ENCODE data around the gene GRIN1.

GRIN1 gene

DNA sequence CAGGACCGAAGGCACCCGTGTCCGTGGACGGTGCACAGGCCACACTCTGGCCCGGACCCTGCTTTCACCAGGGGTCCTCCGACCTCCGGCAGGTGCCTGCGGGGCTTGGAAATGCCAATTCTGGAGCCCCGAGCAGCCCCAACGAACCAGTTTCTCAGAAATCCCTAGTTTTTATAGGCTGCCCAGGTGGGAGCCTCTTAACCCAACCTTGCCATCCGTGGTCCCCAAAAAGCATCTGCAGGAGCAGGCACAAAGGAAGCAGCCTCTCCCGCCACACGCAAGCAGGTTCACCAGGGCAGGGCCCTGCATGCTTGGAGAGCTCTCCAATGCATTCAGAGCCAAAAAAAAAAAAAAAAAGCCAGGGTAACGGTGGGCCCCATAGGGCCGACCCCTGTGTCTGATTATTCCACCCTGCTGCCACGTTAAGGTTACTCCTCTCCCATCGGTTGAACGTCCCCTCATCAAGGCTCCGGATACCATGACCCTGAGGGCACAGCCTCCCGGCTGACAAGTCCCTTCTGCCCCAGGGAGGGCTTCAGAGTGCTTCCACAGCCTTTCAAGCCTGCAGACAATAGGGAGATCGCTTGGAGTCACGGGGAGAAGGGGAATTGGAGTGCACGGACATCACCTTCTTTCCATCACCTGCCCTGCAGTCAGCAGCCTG is 62.4 kb downstream of the GRIN1 start:
- in situ Hi-C loops (cut with HindIII; ENCODE audit: low sequenced_read_pairs): no loop called here
- H3K4me3 ChIP-seq (ENCODE audit: low read depth, low read length): peak overlapping the region; percentile 62
- DNase-seq (ENCODE audit: low read depth): no peak
- TF ChIP-seq, protein P1, sequence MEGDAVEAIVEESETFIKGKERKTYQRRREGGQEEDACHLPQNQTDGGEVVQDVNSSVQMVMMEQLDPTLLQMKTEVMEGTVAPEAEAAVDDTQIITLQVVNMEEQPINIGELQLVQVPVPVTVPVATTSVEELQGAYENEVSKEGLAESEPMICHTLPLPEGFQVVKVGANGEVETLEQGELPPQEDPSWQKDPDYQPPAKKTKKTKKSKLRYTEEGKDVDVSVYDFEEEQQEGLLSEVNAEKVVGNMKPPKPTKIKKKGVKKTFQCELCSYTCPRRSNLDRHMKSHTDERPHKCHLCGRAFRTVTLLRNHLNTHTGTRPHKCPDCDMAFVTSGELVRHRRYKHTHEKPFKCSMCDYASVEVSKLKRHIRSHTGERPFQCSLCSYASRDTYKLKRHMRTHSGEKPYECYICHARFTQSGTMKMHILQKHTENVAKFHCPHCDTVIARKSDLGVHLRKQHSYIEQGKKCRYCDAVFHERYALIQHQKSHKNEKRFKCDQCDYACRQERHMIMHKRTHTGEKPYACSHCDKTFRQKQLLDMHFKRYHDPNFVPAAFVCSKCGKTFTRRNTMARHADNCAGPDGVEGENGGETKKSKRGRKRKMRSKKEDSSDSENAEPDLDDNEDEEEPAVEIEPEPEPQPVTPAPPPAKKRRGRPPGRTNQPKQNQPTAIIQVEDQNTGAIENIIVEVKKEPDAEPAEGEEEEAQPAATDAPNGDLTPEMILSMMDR (IDR thresholded peaks at IDR 0.05; ENCODE audit: low read depth, low read length, missing control alignments): no peak

- TF ChIP-seq, protein P1 (IDR thresholded peaks at IDR 0.05; ENCODE audit: low read depth, low read length, missing control alignments): no peak
- no peak overlapping the region for H3K4me3 ChIP-seq (ENCODE audit: low read depth, low read length)
- no peak for DNase-seq (ENCODE audit: low read depth)
- in situ Hi-C loops (cut with HindIII; ENCODE audit: low sequenced_read_pairs): no loop called here
Observed at GRCh38 chr9:137202966-137203365, 64.0 kb downstream of the GRIN1 start.

GRCh38 chr9:137204731-137205125 is 65.8 kb downstream of the GRIN1 start:
- TF ChIP-seq, protein P1 (IDR thresholded peaks at IDR 0.05; ENCODE audit: low read depth, low read length, missing control alignments): no peak
- in situ Hi-C loops (cut with HindIII; ENCODE audit: low sequenced_read_pairs): no loop called here

GRCh38 chr9:137205126-137206069 is 66.4 kb downstream of the GRIN1 start, which contains the start of the genes NDOR1 and TMEM203:
Gene NDOR1, plus strand, starts transcription at chr9:137205700. Its CDS starts 78 bp downstream, at chr9:137205778.
Gene TMEM203, minus strand, starts transcription at chr9:137205648. Its CDS starts 234 bp downstream, at chr9:137205414.
- in situ Hi-C loops (cut with HindIII; ENCODE audit: low sequenced_read_pairs): no loop called here
- peak; percentile 51 for DNase-seq (ENCODE audit: low read depth)
- TF ChIP-seq, protein P1 (IDR thresholded peaks at IDR 0.05; ENCODE audit: low read depth, low read length, missing control alignments): no peak
- peak within 1 kb of the TSS; percentile 91 for H3K4me3 ChIP-seq (ENCODE audit: low read depth, low read length)

More at GRCh38 chr9:137204731-137205125, 65.8 kb downstream of the GRIN1 start:
- peak overlapping the region; percentile 91 for H3K4me3 ChIP-seq (ENCODE audit: low read depth, low read length)
- no peak for DNase-seq (ENCODE audit: low read depth)

DNA sequence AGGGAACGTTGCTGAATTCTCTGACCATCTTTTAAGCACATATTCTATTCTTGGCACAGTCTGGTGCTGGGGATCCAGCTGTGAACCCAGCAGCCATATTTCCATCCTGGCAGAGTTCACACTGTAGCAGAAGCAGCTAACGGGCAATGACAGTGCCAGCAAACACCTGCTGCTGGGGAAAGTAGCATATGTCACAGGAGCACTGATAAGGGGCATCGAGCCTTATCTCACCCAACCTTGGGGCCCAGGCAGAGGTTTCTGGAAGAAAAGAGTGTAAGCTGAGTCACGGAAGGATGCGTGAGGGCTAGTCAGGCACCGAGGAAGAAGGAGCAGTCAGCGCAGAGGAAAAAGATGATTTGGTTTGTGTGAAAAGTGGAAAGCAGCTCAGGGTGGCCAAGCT is 67.6 kb downstream of the GRIN1 start:
- peak overlapping the region; percentile 91 for H3K4me3 ChIP-seq (ENCODE audit: low read depth, low read length)
- TF ChIP-seq, protein P1 (IDR thresholded peaks at IDR 0.05; ENCODE audit: low read depth, low read length, missing control alignments): no peak
- no peak for DNase-seq (ENCODE audit: low read depth)
- in situ Hi-C loops (cut with HindIII; ENCODE audit: low sequenced_read_pairs): no loop called here

- in situ Hi-C loops (cut with HindIII; ENCODE audit: low sequenced_read_pairs): no loop called here
- H3K4me3 ChIP-seq (ENCODE audit: low read depth, low read length): no peak overlapping the region
- TF ChIP-seq, protein P1 (IDR thresholded peaks at IDR 0.05; ENCODE audit: low read depth, low read length, missing control alignments): no peak
- DNase-seq (ENCODE audit: low read depth): no peak
Observed at GRCh38 chr9:137211532-137211931, 72.6 kb downstream of the GRIN1 start.
